PC-9 (cell line): ENCODE data around the gene ADORA1. TPM values are rescaled to one million over a fixed set of nuclear protein-coding genes. Genes with fewer than 3 reads are reported as not detected.

Source experiments
- BruUV-seq: library from RNA; stranded (reverse); fragments of 400-500 nt; replicated peaks from 2 replicates; lab custom pipeline; 2021; lab: Mats Ljungman, UMichigan
- CTCF ChIA-PET: fragments of 300-600 bp; sonication (Branson Sonifier 250); formaldehyde crosslinking; loops from one replicate; lab custom pipeline; 2022; ENCODE audit warnings: antibody characterized with exemption; lab: Charles Lee
- POLR2A ChIA-PET: fragments of 300-600 bp; sonication (Branson Sonifier 250); formaldehyde crosslinking; loops from one replicate; lab custom pipeline; 2022; ENCODE audit warnings: antibody characterized with exemption; ENCODE audit not compliant: unreplicated experiment; lab: Charles Lee
- DNase-seq, 2 experiments: peaks; one replicate each; pipeline versions ENCODE4 v3.0.0 to v3.0.0-alpha.2; 2015 to 2022; ENCODE audit warnings: mixed read lengths in 1 of 2
- H2AFZ ChIP-seq: fragments of 200-600 bp; sonication (generic); 2 replicates; pipeline ENCODE4 v1.8.1; 2017; ENCODE audit warnings: antibody characterized with exemption
- H3F3A ChIP-seq: fragments of 200-600 bp; sonication (generic); 2 replicates; pipeline ENCODE4 v1.8.1; 2017; ENCODE audit warnings: antibody characterized with exemption, mild to moderate bottlenecking, low read depth; ENCODE audit not compliant: insufficient read depth
- H3K27ac ChIP-seq: fragments of 200-600 bp; sonication (generic); 2 replicates; pipeline ENCODE4 v1.6.1; 2016; ENCODE audit warnings: mixed run types
- H3K27me3 ChIP-seq: fragments of 200-600 bp; sonication (generic); 2 replicates; pipeline ENCODE4 v1.6.1; 2016; ENCODE audit warnings: low read depth, mixed run types; ENCODE audit not compliant: insufficient read depth
- H3K36me3 ChIP-seq: fragments of 200-600 bp; sonication (generic); 2 replicates; pipeline ENCODE4 v1.6.1; 2016; ENCODE audit warnings: low read depth, mixed run types
- H3K4me1 ChIP-seq: fragments of 200-600 bp; sonication (generic); replicated peaks from 2 replicates; pipeline ENCODE4 v1.6.1; 2016; ENCODE audit warnings: mixed run types; ENCODE audit not compliant: insufficient read depth
- H3K4me2 ChIP-seq: fragments of 200-600 bp; sonication (generic); 2 replicates; pipeline ENCODE4 v1.6.1; 2017; ENCODE audit warnings: mixed run types
- H3K4me3 ChIP-seq: fragments of 200-600 bp; sonication (generic); 2 replicates; pipeline ENCODE4 v1.6.1; 2016; ENCODE audit warnings: mixed run types
- H3K79me2 ChIP-seq: fragments of 200-600 bp; sonication (generic); 2 replicates; pipeline ENCODE4 v1.6.1; 2017; ENCODE audit warnings: low read depth, mixed run types
- H3K9me2 ChIP-seq: fragments of 200-600 bp; sonication (generic); 2 replicates; pipeline ENCODE4 v1.8.1; 2017; ENCODE audit warnings: mild to moderate bottlenecking; ENCODE audit not compliant: insufficient read depth
- H3K9me3 ChIP-seq: fragments of 200-600 bp; sonication (generic); 2 replicates; pipeline ENCODE4 v1.8.1; 2016; ENCODE audit warnings: low read depth; ENCODE audit not compliant: insufficient read depth
- H4K20me1 ChIP-seq: fragments of 200-600 bp; sonication (generic); 2 replicates; pipeline ENCODE4 v1.8.1; 2017; ENCODE audit not compliant: insufficient read depth
- CTCF ChIP-seq: fragments of 200-600 bp; sonication (generic); conservative IDR thresholded peaks from 2 replicates; pipeline ENCODE4 v1.6.1; 2017; ENCODE audit warnings: mixed run types, antibody characterized with exemption, mild to moderate bottlenecking, moderate library complexity
- EZH2 ChIP-seq: fragments of 200-600 bp; sonication (generic); IDR thresholded peaks from 2 replicates; pipeline ENCODE4 v1.8.0; 2017; ENCODE audit warnings: antibody characterized with exemption, low read depth
- intact Hi-C: fragments of 100-400 bp; cut with micrococcal nuclease; formaldehyde crosslinking; loops from one replicate; pipeline ENCODE4 v1.10.0; 2022; ENCODE audit not compliant: unreplicated experiment
- total RNA-seq: library from RNA; stranded (reverse); gene quantifications from 2 replicates; pipeline ENCODE4 v1.2.3, GENCODE V29; 2021

ADORA1 gene
- total RNA-seq, 1 experiment from 2014 or later = 8.3 TPM

- Histone ChIP-seq H3K4me3 (no peak overlapping the region), H3K27me3 (no peaks in the 10 kb centered on the region), H3K79me2 (no peaks in the 10 kb centered on the region), H2AFZ (no peak overlapping the region), H4K20me1 (no peaks in the 10 kb centered on the region), H3F3A (no peaks in the 10 kb centered on the region), H3K36me3 (no peaks in the 10 kb centered on the region), H3K4me1 (0 out of 2 replicates have a peak, but pooled peaks cover 3% of the 10 kb centered on the region), H3K9me3 (no peaks in the 10 kb centered on the region), H3K4me2 (no peak overlapping the region), H3K9me2 (no peaks in the 10 kb centered on the region), H3K27ac (no peak overlapping the region)
- POLR2A ChIA-PET = no interaction called here
- CTCF ChIA-PET = interaction anchor here (0.6 kb wide), 1 partner anchor 137 kb away, joined by 3 read pairs; no protein-coding TSS in a partner anchor
- no peak for DNase-seq
- BruUV-seq = no TSS peak
- intact Hi-C loops = no loop called here
- no peak for TF ChIP-seq EZH2
- TF ChIP-seq CTCF = no peak
These were observed 71.5 kb downstream of the ADORA1 start for GRCh38 chr1:203199002-203199401.

- no peak for DNase-seq
- H3K9me2 ChIP-seq = no peaks in the 10 kb centered on the region
- H3F3A ChIP-seq = no peaks in the 10 kb centered on the region
- no peak overlapping the region for H3K27ac ChIP-seq
- no peak for TF ChIP-seq EZH2
- TF ChIP-seq CTCF = no peak
- intact Hi-C loops = no loop called here
- 0 out of 2 replicates have a peak, but pooled peaks cover 3% of the 10 kb centered on the region for H3K4me1 ChIP-seq
- BruUV-seq = no TSS peak
- H3K36me3 ChIP-seq = no peaks in the 10 kb centered on the region
- ChIA-PET POLR2A (no interaction called here), CTCF (interaction anchor here (0.6 kb wide), 1 partner anchor 136 kb away, joined by 3 read pairs; no protein-coding TSS in a partner anchor)
- H2AFZ ChIP-seq = no peak overlapping the region
- no peaks in the 10 kb centered on the region for H4K20me1 ChIP-seq
- H3K4me3 ChIP-seq = no peak overlapping the region
- H3K4me2 ChIP-seq = no peak overlapping the region
- H3K79me2 ChIP-seq = no peaks in the 10 kb centered on the region
- H3K9me3 ChIP-seq = no peaks in the 10 kb centered on the region
- H3K27me3 ChIP-seq = no peaks in the 10 kb centered on the region
These were observed 71.9 kb downstream of the ADORA1 start for GRCh38 chr1:203199481-203199815.

- Histone ChIP-seq H3K36me3 (no peaks in the 10 kb centered on the region), H3F3A (no peaks in the 10 kb centered on the region), H3K27ac (no peak overlapping the region), H2AFZ (no peak overlapping the region), H3K9me2 (no peaks in the 10 kb centered on the region), H3K79me2 (no peaks in the 10 kb centered on the region), H4K20me1 (no peaks in the 10 kb centered on the region), H3K4me2 (no peak overlapping the region), H3K27me3 (no peaks in the 10 kb centered on the region), H3K4me3 (no peak overlapping the region), H3K4me1 (0 out of 2 replicates have a peak, but pooled peaks cover 3% of the 10 kb centered on the region), H3K9me3 (no peaks in the 10 kb centered on the region)
- TF ChIP-seq CTCF (no peak), EZH2 (no peak)
- no peak for DNase-seq
- BruUV-seq = no TSS peak
- ChIA-PET CTCF (interaction anchor here (0.6 kb wide), 2 partner anchors 20 to 136 kb away, joined by 3 to 4 read pairs; no protein-coding TSS in a partner anchor), POLR2A (interaction anchor here (0.7 kb wide), 1 partner anchor 339 kb away, joined by 3 read pairs; no protein-coding TSS in a partner anchor)
- intact Hi-C loops = no loop called here
These were observed 72.5 kb downstream of the ADORA1 start for GRCh38 chr1:203199816-203200571.
